Bronchial epithelial cell (primary cell): ENCODE data around the gene PRKAR2B. TPM values are rescaled to one million over a fixed set of nuclear protein-coding genes. Genes with fewer than 3 reads are reported as not detected.

Experiments used
- DNase-seq: peaks from one replicate; pipeline ENCODE4 v3.0.0-alpha.2; 2010; ENCODE audit warnings: low read depth
- FAIRE-seq: peaks from 2 replicates; lab custom pipeline; 2011; peaks lifted over from hg19 to GRCh38; lab: Jason Lieb, UNC
- H3K27me3 ChIP-seq: 2 replicates; pipeline ENCODE4 v1.5.1; 2011; ENCODE audit warnings: low read length; ENCODE audit not compliant: control insufficient read depth, insufficient read depth
- H3K36me3 ChIP-seq: 2 replicates; pipeline ENCODE4 v1.5.1; 2011; ENCODE audit warnings: low read length; ENCODE audit not compliant: control insufficient read depth, insufficient read depth
- H3K4me3 ChIP-seq: 2 replicates; pipeline ENCODE4 v1.5.1; 2011; ENCODE audit warnings: mild to moderate bottlenecking, low read depth, low read length, control low read depth
- total RNA-seq: library from RNA; depleted of rRNA; stranded (reverse); fragments of >200 nt; gene quantifications from 2 replicates; pipeline ENCODE4 v1.2.1, GENCODE V29; 2014
- TF ChIP-seq, protein P1 (sequence below): IDR thresholded peaks from 2 replicates; pipeline ENCODE4 v1.5.1; 2011; ENCODE audit warnings: mild to moderate bottlenecking, moderate library complexity, low read length, control low read depth, inconsistent platforms; ENCODE audit not compliant: insufficient read depth, severe bottlenecking

Gene PRKAR2B
- total RNA-seq, 1 donor from 2014 or later = 0.26 TPM

DNA sequence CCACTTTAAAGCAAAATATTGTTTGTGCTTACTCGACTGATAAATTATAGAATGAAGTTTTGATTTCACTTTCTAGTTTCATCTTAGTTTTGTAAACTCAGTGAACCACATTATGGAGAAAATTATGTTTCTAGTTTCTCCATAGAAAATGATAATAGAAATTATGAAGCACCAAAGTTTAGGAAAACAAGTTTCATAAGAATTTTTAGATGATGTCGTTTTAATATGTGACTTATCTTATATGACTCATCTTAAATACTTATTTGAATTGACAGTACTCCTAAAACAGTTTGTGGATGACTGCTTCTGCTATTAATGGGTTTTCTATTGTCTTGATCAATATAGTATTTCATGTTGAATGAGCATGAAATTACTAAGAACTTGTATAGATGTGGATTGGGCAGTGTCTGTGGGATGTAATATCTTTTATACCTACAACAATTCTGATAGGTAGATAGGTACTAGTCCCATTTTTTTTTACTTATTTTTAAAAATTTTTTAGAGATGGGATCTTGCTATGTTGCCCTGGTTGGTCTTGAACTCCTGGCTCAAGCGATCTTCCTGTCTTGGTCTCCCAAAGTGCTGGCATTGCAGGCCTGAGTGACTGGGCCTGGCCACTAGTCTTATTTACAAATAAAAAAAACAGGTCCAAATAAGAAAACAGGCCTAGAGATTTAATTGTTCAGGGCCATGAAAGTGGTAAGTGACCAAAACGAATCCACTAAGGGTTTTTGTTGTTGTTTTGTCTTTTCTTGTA, 127.9 kb downstream of the PRKAR2B start:
- no peaks in the 10 kb centered on the region for H3K36me3 ChIP-seq
- H3K27me3 ChIP-seq = no peaks in the 10 kb centered on the region
- DNase-seq (no peak), FAIRE-seq (no peak)
- TF ChIP-seq, protein P1, sequence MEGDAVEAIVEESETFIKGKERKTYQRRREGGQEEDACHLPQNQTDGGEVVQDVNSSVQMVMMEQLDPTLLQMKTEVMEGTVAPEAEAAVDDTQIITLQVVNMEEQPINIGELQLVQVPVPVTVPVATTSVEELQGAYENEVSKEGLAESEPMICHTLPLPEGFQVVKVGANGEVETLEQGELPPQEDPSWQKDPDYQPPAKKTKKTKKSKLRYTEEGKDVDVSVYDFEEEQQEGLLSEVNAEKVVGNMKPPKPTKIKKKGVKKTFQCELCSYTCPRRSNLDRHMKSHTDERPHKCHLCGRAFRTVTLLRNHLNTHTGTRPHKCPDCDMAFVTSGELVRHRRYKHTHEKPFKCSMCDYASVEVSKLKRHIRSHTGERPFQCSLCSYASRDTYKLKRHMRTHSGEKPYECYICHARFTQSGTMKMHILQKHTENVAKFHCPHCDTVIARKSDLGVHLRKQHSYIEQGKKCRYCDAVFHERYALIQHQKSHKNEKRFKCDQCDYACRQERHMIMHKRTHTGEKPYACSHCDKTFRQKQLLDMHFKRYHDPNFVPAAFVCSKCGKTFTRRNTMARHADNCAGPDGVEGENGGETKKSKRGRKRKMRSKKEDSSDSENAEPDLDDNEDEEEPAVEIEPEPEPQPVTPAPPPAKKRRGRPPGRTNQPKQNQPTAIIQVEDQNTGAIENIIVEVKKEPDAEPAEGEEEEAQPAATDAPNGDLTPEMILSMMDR = no peak
- H3K4me3 ChIP-seq = no peak overlapping the region

DNA sequence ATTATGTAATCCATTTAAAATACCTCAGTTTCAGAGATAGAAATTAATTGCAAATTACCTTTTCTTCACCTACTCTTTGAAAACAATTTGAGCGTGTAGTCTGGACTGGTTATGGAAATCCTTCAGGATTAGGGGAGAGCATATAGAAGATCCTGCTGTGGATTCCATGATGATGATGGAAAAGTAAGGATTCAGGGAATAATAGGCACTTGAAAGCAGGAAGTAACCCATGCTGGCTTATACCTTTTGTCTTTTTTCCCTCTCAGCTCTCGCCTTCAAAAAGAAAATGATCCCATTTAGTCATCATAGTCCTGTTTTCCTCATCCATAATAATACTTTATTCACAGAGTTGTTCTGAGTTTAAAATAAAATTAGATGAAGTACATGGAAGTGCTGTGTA, 128.7 kb downstream of the PRKAR2B start:
- Histone ChIP-seq H3K36me3 (no peaks in the 10 kb centered on the region), H3K27me3 (no peaks in the 10 kb centered on the region), H3K4me3 (no peak overlapping the region)
- FAIRE-seq (no peak), DNase-seq (no peak)
- TF ChIP-seq, protein P1 = no peak

DNA sequence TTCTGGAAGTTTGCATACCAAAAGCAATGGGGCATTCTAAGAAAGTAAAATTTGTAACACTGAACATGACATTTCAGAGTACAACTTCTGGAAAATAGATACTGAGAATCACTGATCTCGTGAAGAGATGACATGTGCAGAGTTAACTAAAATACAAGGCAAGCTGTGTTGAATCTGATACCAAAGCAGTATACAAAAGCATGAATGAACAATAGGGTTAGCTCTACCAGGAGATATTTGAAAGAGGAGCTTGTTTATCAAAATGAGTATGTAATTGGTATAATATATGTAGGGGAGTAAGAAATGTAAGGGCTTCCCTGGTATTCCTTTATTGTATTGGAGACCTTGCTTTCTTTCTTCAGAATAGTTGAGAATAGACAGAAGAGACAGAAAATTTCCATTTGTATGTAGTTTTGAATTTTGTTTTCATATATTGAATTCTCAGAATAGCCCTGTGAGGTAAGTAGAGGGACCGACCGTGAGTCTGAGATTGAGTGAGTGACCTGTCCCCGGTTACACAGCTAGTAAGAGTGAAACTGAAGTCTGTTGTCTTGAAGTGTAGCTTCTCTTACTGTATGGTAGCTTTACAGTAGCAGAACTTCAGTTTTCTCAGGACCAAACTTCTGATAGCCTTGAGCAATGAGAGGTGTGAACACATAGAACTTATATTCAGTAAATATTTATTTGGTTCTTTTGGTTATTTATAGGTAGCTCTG, 129.3 kb downstream of the PRKAR2B start:
- H3K27me3 ChIP-seq = no peaks in the 10 kb centered on the region
- DNase-seq (no peak), FAIRE-seq (no peak)
- TF ChIP-seq, protein P1 = no peak
- no peaks in the 10 kb centered on the region for H3K36me3 ChIP-seq
- H3K4me3 ChIP-seq = no peak overlapping the region

DNA sequence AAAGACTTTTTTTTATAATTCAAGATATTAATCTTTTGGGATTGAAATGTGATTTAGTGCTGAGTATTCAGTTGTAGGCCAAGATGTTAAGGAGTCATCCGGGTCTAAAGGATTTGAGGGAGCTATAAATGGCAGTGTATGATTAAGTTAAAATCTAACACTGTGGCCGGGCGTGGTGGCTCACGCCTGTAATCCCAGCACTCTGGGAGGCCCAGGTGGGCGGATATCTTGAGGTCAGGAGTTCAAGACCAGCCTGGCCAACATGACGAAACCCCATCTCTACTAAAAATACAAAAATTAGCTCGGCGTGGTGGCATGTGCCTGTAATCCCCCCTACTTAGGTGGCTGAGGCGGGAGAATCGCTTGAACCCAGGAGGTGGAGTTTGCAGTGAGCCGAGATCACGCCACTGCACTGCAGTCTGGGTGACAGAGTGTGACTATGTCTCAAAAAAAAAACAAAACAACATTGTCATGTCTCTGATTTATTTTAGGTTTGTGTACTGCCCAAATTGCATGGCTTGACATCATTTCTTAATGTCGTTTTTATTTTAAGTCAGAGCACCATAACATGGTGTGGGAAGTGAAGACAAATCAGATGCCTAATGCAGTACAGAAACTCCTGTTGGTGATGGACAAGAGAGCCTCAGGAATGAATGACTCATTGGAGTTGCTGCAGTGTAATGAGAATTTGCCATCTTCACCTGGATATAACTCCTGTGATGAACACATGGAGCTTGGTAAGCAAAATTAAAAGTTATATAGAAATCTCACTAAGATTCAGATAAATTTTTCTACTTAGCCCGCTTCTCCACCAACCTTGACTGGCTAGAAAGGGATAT, 135.0 kb downstream of the PRKAR2B start:
- FAIRE-seq = no peak
- Histone ChIP-seq H3K27me3 (no peaks in the 10 kb centered on the region), H3K36me3 (no peaks in the 10 kb centered on the region), H3K4me3 (no peak overlapping the region)
- TF ChIP-seq, protein P1 = no peak
- DNase-seq = peak; percentile 82

DNA sequence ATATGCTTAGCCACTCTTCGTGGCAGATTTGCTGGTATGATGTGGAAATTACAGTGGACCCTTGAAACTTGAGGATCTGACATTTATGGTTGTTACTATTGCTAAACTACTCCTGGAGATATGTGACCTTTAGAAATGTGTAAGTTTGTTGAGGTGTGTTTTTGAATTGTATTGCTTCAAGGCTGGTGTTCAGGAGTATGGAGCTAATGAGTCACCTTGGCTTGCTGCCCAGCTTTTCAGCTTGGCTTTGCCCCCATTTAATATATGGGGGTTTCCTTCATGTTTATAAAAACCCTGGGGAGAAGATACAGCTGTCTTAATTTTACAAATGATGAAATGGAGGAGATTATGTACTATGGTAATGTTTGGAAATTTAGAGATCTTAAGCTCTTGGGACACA, 135.9 kb downstream of the PRKAR2B start:
- Histone ChIP-seq H3K27me3 (no peaks in the 10 kb centered on the region), H3K4me3 (no peak overlapping the region), H3K36me3 (peaks cover 1% of the 10 kb centered on the region)
- TF ChIP-seq, protein P1 = no peak
- FAIRE-seq = peak; percentile 47
- peak; percentile 75 for DNase-seq
